GM19025 (cell line): ENCODE data around the gene SLC6A15.
A peak's percentile ranks its signal among the peaks of the same experiment; 100 is the strongest.

Experiments used
- ATAC-seq: cut with Tn5 transposase; IDR thresholded peaks from one replicate; pipeline ENCODE4 v1.9.1; 2021; ENCODE audit warnings: mild to moderate bottlenecking, low read depth, moderate library complexity; ENCODE audit not compliant: unreplicated experiment

The SLC6A15 gene

GRCh38 chr12:84875241-84875640 is 37.4 kb downstream of the SLC6A15 start:
- no peak for ATAC-seq

GRCh38 chr12:84874825-84875139 is 37.8 kb downstream of the SLC6A15 start:
- no peak for ATAC-seq

- ATAC-seq = peak; percentile 86
Measured at GRCh38 chr12:84874125-84874824, 38.3 kb downstream of the SLC6A15 start.

GRCh38 chr12:84862186-84862585 is 50.4 kb downstream of the SLC6A15 start:
- ATAC-seq = no peak

- ATAC-seq = no peak
Measured at GRCh38 chr12:84860718-84861117, 51.9 kb downstream of the SLC6A15 start.

- no peak for ATAC-seq
Measured at GRCh38 chr12:84858796-84859195, 53.8 kb downstream of the SLC6A15 start.

GRCh38 chr12:84857525-84858208 is 54.9 kb downstream of the SLC6A15 start:
- no peak for ATAC-seq

GRCh38 chr12:84856156-84856900 is 56.3 kb downstream of the SLC6A15 start:
- no peak for ATAC-seq

GRCh38 chr12:84843593-84844144 is 68.9 kb downstream of the SLC6A15 start:
- ATAC-seq = no peak

- no peak for ATAC-seq
Measured at GRCh38 chr12:84842406-84843013, 70.1 kb downstream of the SLC6A15 start.

GRCh38 chr12:84841591-84841990 is 71.0 kb downstream of the SLC6A15 start:
- no peak for ATAC-seq

- ATAC-seq = no peak
Measured at GRCh38 chr12:84840356-84840755, 72.2 kb downstream of the SLC6A15 start.

GRCh38 chr12:84826925-84827324 is 85.7 kb downstream of the SLC6A15 start:
- ATAC-seq = no peak

- ATAC-seq = no peak
Measured at GRCh38 chr12:84825149-84825548, 87.5 kb downstream of the SLC6A15 start.

GRCh38 chr12:84822525-84822924 is 90.1 kb downstream of the SLC6A15 start:
- no peak for ATAC-seq

- no peak for ATAC-seq
Measured at GRCh38 chr12:84816916-84817695, 95.5 kb downstream of the SLC6A15 start.

GRCh38 chr12:84814664-84815245 is 97.8 kb downstream of the SLC6A15 start:
- ATAC-seq = no peak

GRCh38 chr12:84813780-84814663 is 98.6 kb downstream of the SLC6A15 start:
- ATAC-seq = peak; percentile 45

- ATAC-seq = no peak
Measured at GRCh38 chr12:84811291-84811690, 101.3 kb downstream of the SLC6A15 start.
